GM18520 (cell line): ENCODE measurements around the gene THSD4.

Experiments used
- ATAC-seq: cut with Tn5 transposase; IDR thresholded peaks from one replicate; pipeline ENCODE4 v1.9.1; 2021; ENCODE audit not compliant: unreplicated experiment

The THSD4 gene

DNA sequence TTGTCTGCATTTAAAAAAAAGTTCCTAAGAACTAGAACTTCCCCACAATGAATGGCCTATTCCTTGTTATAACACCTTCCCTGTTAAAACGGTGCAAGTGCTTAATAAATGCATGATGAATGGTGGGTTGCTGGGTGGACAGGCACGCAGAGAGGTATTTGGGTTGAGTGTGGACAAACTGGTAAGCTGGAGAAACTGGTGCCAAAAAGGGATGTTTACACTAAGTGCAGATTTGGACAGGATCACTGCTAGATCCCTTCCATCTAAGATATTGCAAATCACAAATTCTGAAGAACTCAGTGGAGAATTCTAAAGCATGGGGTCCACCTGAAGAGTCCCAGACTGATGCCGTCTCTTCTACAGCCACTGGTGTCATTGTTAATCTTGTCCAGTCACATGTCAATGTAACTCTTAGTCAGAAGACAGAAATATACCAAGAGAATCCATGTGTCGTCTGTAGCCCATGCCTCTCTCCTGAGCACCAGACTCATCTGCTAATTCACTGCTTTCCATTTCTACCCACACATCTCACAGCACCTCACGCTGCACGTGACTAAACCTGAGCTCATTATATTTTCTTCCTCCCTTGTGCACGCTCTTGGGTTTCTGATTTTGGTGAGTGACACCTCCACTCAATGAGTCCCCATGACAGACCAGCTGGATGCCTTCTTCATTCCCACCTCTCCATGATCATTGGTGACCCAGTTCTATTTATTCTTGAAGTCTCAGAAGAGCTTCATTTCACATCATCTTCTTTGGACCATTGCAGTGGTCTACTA is 328.9 kb downstream of the THSD4 start:
- no peak for ATAC-seq

DNA sequence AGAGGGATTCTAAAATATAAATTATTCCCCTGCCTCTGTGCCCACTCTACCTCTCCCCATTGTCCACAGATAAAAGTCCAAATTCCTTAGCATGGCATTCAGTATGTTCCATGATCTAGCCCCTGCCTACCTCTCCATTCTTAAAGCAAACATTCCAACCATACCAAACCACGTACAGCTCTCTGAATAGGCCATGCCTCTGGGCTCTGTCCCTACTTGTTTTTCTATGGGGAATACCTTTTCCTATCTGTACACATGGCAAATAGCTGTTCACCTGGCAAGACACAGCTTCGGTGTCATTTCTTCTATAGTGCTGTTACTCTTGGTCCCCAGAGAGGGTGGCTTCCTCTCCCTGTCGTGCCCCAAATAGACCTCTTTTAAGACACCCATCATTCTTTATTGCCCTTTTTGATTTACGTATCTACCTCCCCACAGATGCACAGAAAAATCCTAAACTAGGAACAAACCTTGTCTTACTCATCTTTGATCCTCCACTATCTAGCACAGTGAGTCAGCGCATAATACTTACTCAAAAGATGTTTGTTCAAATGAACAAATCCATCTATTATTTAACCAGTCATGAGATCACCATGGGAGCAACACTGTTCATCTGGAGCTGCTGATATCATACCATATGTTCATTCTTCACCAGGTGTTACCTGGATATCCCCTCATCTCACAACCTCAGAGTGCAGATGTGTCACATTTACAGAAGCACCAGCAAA is 329.8 kb downstream of the THSD4 start:
- ATAC-seq = no peak

DNA sequence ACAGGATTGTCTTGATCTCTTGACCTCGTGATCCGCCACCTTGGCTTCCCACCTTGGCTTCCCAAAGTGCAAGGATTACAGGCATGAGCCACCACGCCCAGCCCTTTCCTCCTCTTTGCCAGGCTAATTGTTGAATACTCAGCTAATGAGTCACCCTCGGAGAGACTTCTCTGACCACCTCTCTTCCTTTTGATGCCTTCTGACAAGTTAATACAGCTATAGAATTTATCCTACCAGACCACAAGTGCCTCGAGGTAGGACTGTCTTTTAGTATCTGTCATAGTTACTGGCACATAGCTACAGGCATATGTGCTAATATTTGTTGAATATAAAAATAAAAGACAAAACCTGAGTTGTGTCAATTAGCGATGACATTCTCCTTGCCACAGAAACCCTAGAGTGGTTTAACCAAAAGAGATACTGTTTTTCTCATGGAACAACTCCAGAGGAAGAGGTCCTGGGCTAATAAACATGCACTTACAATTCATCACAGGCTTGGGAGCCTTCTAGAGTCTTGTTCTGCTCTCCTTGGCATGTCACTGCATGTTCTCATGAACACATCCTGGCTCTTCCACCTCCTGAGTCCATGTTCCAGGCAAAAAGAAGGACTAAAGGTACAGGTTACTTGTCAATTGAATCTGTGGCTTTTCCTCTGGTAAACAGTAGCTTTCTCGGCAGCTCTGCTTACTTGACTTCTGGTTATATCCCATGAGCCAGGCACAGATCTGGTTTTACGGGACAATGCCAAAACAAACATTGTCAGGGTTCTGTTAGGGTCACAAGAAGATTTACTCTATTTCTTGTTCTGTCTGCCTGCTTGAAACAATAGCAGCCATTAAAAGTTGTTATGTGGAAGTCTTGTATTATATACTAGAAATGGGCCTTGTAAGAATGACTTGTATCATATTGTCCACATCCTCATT is 332.3 kb downstream of the THSD4 start:
- no peak for ATAC-seq

DNA sequence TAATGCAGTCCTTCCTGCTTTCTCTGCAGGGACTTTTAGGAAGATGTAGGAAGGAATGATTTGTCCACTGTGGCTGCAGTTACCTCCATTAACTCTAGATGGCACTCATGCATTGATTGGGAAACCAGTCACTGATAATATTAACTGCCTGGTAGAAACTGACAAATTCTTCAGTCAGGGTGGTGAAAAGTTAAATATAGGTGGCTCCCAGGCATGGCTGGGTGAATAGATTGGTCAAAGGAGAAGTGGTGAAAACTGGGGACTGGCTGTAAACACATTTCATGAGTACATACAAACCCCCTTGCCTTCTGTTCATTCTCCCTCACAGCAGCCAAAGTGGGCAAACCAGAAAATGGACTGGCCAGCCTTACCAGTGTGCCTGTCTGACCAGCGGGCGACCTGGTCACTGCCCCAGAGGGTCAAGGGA is 333.4 kb downstream of the THSD4 start:
- ATAC-seq = no peak

DNA sequence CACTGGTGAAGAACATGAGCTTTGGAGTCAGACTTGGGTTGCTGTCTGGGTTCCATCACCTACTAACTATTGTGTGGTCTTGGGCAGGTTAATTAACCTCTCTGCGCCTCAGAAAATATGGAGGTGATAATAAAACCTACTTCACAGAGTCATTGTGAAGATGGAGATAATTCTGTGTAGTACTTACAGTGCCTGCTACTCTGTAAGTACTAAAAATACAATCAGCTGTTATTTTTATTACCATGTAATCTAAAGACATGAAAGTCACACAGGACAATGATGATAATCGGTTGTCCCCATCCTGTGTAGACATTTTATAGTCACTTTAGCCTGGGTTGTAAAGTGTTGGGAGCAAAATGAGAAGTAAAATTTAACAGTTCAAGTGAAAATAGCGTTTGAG is 334.1 kb downstream of the THSD4 start:
- ATAC-seq = no peak

DNA sequence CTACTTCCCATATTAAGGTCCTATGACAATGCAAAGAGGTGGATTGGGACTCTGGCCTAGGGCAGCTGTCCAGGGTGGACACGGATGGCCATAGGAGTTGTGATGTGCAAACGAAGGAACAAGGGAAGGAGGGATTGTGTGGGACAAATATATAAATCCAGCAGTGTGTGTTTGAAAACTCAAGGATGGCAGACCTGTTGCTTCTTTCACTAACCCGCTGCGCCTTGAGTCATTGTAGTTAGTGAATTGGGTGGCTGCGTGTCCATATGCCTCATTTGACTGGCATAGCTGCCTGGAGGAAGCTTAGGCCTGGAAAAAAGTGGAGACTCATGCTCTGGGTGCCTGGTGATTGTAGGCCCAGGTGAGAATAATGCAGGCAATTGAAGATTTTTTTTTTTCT is 334.7 kb downstream of the THSD4 start:
- ATAC-seq = no peak

DNA sequence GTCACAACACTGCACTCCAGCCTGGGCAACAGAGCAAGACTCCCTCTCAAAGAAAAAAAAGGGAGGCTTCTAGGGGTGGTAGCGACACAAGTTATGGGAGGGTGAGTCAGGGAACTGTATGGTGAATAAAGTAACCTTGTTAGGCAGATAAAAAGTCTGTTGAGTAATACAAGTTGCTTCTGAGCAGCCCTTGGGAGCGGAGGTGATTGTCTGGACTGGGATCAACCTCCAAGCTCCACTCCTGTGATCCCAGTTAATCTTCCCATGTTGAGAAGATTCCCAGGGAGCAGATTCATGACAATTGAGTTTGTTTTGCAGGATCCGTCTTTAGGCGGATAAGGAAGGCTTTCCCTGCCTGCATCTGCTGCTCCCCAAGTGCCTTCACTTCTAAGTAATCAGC is 335.9 kb downstream of the THSD4 start:
- ATAC-seq = no peak

DNA sequence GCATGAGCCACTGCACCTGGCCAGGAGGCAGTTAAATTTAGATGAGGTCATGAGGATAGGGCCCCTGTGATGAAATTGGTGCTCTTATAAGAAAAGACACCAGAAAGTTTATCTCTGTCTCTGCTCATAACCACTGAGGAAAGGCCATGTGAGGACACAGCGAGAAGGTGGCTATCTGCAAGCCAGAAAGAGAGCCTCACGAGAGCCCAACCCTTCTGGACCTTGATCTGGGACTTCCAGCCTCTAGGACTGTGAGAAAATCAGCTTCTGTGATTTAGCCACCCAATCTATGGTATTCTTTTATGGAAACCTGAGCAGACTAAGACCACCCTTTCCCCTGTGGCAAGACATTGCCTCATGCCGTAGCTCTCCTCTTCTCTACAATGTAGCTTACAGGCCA is 337.6 kb downstream of the THSD4 start:
- ATAC-seq = no peak

DNA sequence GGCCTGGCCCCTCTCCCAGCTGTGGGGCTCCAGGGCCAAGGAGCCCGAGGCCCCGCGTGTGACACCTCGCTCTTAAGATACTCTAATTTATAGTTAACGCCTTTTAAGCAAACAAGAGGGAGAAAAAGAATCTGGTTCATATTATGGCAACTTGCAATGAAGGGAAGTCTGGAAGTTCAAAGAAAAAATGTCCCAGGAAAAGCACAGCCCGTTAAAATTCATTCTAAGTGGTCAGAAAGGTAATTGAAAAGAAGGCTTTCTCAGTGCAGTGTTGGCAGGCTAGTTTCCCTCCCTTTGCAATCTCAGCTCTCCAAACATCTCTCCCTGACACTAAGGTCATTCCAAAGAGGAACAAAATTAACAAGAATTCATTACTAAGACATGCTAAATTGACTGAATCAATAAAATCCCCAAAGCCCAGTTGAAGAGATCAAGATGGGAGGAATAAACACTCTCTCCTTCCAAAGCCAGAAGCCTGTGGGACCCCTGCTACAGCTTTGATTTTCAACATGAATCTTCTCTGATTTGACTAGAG is 339.3 kb downstream of the THSD4 start:
- no peak for ATAC-seq

DNA sequence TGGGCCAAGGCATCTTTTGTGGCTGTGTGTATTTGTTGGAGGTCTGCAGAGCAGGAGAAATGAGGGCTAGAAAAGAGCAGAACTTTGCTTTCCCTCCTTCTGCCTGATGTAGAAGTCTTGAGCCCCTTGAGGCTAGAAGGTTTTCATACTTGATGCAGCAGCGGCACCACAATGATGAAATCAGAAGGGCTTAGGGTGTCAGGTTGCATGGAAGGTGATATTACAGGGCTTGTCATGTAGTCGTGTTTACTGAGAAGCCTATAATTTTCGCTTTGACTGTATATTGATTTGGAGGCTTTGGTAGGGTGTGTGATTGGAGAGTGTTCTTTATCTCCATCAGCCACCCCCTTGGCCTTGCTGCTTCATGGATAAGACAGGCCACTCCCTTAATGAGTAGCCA is 339.8 kb downstream of the THSD4 start:
- no peak for ATAC-seq

DNA sequence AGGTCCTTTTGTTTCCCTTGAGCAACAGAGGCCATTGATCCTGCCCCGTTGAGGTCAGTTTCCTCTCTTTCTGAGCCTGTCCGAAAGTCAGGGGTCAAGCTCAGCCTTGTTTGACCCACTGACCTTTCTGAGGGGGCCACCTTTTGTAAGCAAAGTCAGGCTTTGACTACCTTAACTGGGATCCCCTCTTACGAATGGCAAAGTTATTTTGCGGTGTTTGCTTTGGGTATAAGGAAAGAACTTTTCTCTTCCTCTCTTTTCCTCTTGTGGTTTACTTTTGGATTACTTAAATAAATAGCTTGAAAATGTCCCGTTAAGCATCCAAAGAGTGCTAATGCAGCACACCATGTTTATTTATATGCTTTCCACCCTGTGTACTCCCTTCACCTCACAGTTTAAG is 340.6 kb downstream of the THSD4 start:
- ATAC-seq = no peak

DNA sequence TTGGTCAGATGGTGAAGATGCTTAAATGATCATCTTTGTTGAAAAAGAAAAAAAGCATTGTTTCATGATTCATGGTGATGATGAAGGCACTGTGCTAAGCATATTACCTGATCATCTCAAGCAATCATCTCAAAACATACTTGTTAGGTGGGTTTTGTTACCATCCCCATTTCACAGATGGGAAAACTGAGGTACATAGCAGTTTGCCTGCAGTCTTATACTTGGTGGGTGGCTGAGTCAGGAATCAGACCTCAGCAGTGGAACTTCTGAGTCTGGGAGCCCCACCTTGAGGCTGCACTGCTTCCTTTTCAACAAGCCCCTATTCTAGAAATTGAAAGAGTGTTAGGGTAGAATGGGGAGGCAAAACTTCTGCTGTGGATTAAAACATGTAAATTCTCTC is 341.1 kb downstream of the THSD4 start:
- no peak for ATAC-seq

DNA sequence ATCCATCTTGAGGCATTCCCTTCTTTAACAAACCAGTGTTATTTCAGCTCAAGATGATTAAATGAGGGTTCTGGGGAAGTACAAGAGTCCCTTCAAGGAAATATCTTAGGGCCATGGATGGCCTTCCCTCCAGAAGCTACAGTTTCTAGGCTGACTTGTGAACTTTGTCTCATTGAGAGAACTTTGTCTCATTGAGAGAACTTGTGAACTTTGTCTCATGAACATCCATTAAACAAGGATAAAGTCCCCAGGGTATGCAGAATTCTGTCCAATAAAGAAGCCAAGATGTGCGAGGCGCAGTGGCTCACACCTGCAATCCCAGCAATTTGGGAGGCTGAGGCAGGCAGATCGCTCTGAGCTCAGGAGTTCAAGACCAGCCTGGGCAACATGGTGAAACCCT is 341.5 kb downstream of the THSD4 start:
- ATAC-seq = no peak

DNA sequence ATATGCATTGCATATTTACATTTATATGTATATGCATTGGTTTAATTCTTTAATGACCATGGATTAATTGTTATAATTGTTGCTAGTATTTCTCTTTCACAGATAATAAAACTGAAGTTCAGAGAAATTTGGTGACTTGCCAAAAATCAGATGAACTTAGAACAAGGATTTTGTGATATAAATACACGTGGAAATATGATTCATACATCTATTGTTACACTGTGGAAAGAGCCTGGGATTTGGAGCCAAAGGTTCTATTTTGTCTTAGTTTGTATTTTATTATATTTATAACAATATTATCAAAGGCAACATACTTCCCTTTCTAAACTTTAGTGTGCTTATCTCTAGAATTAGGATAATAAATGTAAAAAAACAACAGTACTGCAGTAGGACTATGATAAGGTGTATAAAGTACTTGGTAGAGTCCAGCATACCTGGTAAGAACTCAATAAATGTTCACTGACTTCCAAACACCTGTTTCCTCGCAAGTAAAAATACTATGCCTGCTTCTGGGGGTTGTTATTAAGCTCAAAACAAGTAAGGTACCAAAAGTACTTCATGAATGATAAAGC is 342.9 kb downstream of the THSD4 start:
- no peak for ATAC-seq

DNA sequence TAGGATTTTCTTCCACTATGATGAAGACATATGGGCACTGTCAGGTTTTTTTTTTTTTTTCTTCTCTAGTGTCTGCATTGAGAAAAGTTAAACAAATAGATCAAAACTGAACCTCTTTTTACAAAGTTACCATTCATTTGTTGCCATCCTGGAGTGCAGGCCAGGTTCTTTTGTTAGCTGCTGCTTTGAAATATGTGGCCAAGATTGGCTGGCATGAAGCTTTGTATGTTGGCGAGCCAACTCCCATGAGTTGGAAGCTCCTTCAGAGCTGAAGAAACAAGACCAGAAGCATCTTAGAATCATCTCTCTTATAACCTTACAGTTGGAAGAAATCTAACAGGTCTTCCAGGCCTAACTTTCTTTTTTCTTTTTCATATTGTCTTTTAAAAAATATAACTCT is 346.5 kb downstream of the THSD4 start:
- ATAC-seq = no peak

DNA sequence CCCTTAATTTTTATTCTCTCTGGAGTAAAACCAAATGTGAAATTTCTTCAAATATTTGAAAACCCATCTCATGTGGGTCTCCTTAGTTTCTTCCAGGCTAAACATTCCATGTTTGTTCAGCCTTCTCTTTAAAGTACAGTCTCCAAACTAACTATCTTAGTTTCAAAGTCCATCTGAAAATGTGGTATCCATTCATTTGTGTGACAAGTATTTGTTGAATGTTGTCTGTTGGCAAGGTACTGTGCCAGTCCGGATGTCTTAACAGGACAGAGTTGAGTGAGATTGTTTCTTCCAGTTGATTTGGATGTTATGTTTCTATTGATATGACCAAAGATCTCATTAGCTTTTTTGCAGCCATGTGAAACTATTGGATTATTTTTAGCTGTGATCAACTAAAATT is 347.4 kb downstream of the THSD4 start:
- ATAC-seq = no peak

DNA sequence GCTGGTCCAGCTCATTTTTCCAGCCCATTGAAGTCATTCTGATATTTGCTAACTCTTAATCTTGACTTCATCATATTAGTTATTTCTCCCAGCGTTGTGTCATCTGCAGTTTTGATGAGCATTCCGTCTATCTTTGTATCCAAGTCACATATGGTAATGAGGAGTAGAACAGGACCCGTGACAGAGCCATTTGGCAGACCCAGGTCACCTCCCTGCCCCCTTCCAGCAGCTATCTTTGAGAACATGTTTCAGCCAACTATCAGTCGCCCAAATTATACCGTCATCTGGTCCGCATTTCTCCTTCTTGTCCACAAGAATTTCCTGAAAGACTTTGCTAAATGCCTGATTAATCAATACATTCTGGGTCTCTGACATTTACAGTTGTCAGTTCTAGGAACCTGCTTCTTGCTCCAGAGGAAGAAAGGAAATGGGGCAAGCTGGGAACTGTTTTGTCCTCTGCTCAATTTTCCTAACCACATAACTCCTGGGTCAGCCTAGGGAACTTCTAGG is 347.9 kb downstream of the THSD4 start:
- ATAC-seq = no peak

DNA sequence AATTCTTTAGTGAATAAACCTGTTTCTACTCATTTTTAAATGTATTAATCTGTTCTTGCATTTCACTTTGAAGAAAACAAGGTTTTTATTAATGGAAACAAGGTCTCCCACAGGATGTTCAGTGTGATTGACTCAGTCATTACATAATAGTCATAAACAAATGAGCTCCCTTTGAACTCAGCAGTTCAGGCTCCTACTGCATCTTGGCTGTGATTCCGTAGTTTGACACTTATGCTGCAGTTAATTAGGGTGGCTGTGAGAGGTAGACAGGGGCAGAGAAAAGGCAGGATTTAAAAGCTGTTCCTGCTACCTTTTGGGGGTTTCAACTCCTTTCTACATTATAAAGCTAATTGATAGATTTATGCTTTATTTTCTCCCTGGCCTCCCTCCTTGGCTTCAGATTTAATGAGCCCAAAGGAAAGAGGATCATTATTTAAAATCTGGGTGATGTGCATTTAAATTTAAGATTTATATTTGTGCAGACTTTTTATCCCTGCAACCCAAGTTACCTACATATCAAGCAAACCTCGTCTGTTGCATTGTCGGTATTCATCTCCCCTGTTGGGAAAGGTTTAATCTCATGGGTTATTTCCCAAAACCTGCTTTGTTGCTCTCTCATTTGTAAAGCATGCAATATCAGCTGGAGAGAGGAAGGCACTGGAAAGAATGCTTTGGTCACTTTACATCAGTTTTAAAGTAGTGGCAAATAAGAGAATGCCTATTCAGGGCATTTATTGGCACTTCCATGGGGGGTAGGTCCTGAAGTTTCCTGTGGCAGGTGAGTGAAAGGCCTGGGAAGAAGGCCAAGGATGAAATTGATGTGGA is 350.1 kb downstream of the THSD4 start:
- no peak for ATAC-seq

DNA sequence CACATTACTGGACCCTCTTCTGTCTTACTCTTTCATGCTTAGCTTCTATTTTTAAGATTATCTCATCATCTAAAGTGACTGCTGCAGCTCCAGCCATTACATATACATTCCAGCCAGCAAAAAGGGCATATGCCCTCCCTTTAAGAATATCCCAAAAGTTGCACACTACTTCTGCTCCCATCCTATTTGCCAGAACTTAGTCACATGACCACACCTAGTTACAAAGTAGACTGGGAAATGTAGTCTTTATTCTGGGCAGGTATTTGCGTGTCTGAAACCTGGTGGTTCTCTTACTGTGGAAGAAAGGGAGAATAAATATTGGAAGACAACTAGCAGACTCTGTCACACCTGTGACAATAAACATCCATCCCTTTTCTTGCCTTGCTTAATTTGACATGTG is 353.4 kb downstream of the THSD4 start:
- ATAC-seq = no peak

DNA sequence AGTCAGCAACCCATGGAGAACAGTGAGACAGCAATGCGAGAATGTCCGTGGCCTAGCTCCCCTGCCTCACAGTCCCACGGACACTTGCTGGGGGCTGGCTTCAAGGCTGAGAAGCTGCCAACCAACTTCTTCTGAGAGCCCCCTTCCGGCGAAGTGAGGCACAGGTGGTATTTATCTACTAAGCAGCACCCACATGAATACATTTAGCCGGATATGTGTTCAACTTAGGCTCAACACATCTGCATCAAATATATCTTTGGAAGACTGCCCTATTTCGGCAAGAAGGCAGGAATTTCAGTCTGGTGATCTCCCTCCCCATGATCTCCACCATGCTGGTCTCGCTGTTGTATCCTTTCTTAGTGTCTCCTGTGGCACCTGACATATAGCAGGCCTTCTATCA is 354.1 kb downstream of the THSD4 start:
- no peak for ATAC-seq
